Activated CD4-positive, CD25-positive, alpha-beta regulatory T cell treated with anti-CD3 and anti-CD28 coated beads, Interleukin-2, amount 50 U/mL, for 16 hours (primary cell): ENCODE data around the gene KHDRBS2.
"Not testable (repeated sequence)": the region's sequence is repeated elsewhere in the genome, so short reads cannot be mapped to it uniquely, and the experiment has no call there.

Experiments used
- DNase-seq: peaks from one replicate; pipeline ENCODE4 v3.0.0-alpha.2; 2020; ENCODE audit warnings: low read depth, low spot score

KHDRBS2 gene

DNA sequence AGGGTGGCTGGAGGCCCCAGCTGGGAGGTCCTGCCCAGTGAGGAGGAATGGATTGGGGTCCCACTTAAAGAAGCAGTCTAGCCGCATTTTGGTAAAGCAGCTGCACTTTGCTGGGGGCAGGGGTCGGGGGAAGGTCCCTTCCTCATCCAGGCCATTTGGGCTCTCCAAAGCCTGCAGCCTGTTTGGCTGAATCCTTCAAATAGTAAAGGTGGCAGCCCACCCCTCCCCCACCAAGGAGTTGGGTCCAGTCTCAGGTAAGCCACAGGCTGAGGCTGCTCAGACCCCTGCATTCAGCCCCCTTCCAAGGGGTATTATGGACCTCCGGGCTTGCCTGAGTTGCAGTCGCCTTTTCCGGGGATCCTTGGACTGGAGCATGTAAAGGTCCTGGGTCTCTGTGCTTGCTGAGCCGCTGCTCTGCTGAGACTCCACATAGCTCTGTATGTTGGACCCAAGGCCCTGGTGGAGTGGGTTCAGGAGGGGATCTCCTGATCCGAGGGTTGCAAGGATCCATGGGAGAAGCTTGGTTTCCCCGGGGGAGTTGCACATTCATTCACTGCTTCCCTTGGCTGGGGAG is 417.4 kb downstream of the KHDRBS2 start:
- no peak for DNase-seq

DNA sequence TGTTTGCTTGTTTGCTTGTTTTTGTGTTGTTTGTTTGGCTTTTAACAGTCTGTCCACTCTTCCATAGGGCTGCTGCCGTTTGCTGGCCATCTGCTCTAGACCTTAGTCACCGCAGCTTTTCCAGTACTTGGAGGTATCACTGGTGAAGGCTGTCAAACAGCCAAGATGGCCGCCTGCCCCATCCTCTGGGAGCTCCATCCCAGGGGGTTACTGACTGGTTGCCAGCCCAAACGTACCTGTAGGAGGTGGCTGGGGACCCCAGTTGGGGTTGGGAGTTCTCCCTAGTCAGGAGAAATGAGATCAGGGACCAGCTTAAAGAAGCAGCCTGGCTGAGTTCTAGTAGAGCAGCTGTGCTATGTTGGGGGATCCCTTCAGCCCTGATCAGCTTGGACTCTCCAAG is 418.4 kb downstream of the KHDRBS2 start:
- no peak for DNase-seq

GRCh38 chr6:61857541-61857940 is 428.5 kb downstream of the KHDRBS2 start:
- no peak for DNase-seq

GRCh38 chr6:61841958-61842357 is 444.1 kb downstream of the KHDRBS2 start:
- DNase-seq: no peak

- no peak for DNase-seq
These were observed 450.8 kb downstream of the KHDRBS2 start for GRCh38 chr6:61835237-61835636.

- no peak for DNase-seq
These were observed 452.8 kb downstream of the KHDRBS2 start for GRCh38 chr6:61833176-61833755.

- no peak for DNase-seq
These were observed 468.3 kb downstream of the KHDRBS2 start for GRCh38 chr6:61817716-61818115.

DNA sequence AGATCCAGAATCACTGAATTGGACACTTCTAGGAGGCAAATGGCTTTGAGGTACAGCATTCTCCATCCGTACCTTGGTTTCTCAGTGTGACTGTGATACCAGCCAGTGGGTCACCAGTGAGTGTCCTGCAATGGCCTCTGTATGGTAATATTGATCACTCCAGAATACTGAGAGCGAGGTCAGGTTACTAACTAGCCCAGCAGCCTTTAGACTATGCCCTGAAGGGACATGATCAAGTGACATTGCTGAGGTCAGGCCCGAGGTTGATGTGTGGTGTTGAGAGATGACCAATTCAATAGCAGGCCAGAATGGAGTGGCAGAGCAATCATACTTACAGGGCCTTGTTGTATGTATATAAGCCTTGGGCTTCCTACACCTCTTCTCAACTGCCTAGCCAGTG is 476.0 kb downstream of the KHDRBS2 start:
- DNase-seq: no peak

GRCh38 chr6:61809004-61809595 is 476.9 kb downstream of the KHDRBS2 start:
- no peak for DNase-seq

DNA sequence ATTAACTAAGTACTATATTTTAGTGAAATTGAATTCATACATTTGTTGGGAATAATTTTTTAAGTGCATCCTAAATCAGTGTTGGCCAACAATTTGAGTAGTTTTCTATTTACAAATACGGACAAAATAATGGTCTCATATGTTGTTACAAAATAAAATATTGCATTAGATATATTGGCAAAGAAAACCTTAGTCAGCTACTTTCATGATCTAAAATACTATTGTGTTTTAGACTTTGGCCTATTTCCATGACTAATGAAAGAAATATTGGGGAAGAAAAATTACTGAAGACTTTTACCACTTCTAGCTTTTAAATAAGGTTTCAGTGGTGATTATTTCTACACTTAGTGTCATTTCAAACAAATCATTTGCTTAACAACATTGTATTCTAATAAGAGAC is 498.0 kb downstream of the KHDRBS2 start:
- no peak for DNase-seq

GRCh38 chr6:61769446-61769845 is 516.6 kb downstream of the KHDRBS2 start:
- DNase-seq: not testable (repeated sequence)

GRCh38 chr6:61755739-61756138 is 530.3 kb downstream of the KHDRBS2 start:
- no peak for DNase-seq

- DNase-seq: no peak
These were observed 534.0 kb downstream of the KHDRBS2 start for GRCh38 chr6:61751986-61752385.

- no peak for DNase-seq
These were observed 540.0 kb downstream of the KHDRBS2 start for GRCh38 chr6:61745994-61746393.

DNA sequence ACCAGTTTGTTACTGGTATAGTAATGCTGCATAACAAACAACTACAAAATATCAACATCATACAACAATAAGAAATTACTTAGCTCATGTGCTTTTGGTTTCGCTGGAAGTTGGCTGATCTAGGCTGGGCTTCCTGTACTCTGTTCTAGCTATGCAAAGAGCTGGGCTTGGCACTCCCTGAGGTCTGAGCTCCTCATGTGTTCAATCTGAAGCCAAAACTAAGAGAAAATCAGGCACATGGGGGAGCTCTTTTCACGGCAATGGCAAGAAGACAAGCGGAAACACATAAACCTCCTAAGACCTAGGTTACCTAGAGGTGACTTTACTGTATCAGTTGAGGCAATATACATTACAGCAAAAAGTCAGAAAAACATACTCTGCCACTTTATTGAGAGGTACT is 574.2 kb downstream of the KHDRBS2 start:
- DNase-seq: no peak

- DNase-seq: no peak
These were observed 597.9 kb downstream of the KHDRBS2 start for GRCh38 chr6:61688165-61688564.

DNA sequence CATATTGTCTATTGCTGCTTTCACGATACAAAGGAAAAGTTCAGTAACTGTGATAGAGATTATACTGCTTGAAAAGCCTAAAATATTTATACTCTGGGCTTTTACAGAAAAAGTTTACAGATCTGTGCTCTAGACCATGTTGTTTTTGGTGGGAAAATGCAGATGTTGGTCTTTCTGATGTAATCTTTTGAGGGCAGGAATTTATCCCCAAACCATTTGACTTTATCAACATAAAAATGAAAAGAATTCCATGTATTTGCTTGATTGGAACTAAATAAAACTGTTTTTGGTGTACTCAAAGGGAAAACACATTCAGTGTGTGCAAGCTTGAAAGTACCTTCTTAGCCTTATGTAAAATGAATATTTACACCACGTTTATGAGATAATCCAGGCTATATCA is 603.5 kb downstream of the KHDRBS2 start:
- no peak for DNase-seq

- no peak for DNase-seq
These were observed 606.4 kb downstream of the KHDRBS2 start for GRCh38 chr6:61679625-61680024.

- DNase-seq: no peak
These were observed 610.3 kb downstream of the KHDRBS2 start for GRCh38 chr6:61675734-61676133.

GRCh38 chr6:61649845-61650244 is 636.2 kb downstream of the KHDRBS2 start:
- DNase-seq: no peak

DNA sequence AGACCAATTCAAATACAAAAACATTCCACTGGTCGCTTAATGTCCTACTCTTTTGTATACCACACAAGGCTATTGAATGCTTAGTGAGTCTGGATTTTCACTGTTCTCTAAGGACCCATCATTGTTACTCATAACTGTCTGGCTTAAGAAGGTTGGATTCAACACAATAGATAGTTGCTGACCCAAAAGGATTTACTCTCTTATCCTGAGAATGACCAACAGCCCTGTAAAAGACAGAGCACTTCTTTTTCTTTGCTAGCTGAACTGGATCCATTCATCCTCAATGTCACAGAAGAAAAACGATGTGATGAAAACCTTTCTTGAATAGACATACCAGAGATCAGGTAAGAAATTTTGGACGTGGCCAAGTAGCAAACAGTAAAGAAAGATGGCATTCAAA is 645.6 kb downstream of the KHDRBS2 start:
- DNase-seq: no peak
